Measurements from ENCODE around the gene MICB.
"Not testable (repeated sequence)": the region's sequence is repeated elsewhere in the genome, so short reads cannot be mapped to it uniquely, and the experiment has no call there.

Gene MICB

GRCh38 chr6:31497531-31498476, at the start of gene MICB:
MICB (plus strand) TSS chr6:31498145; CDS start chr6:31498194, 49 bp downstream.
- TF ChIP-seq, protein P1, sequence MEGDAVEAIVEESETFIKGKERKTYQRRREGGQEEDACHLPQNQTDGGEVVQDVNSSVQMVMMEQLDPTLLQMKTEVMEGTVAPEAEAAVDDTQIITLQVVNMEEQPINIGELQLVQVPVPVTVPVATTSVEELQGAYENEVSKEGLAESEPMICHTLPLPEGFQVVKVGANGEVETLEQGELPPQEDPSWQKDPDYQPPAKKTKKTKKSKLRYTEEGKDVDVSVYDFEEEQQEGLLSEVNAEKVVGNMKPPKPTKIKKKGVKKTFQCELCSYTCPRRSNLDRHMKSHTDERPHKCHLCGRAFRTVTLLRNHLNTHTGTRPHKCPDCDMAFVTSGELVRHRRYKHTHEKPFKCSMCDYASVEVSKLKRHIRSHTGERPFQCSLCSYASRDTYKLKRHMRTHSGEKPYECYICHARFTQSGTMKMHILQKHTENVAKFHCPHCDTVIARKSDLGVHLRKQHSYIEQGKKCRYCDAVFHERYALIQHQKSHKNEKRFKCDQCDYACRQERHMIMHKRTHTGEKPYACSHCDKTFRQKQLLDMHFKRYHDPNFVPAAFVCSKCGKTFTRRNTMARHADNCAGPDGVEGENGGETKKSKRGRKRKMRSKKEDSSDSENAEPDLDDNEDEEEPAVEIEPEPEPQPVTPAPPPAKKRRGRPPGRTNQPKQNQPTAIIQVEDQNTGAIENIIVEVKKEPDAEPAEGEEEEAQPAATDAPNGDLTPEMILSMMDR (IDR thresholded peaks at IDR 0.05; ENCODE audit: control insufficient read depth, insufficient read depth, low read depth, low read length, missing control alignments): no peak
- peak within 1 kb of the TSS; percentile 83 for H3K4me3 ChIP-seq (ENCODE audit: control insufficient read depth, low read depth, low read length)
- no peak for DNase-seq (ENCODE audit: low read depth)

- no peak overlapping the region for H3K4me3 ChIP-seq (ENCODE audit: control insufficient read depth, low read depth, low read length)
- no peak for DNase-seq (ENCODE audit: low read depth)
- TF ChIP-seq, protein P1 (IDR thresholded peaks at IDR 0.05; ENCODE audit: control insufficient read depth, insufficient read depth, low read depth, low read length, missing control alignments): no peak
Measured at GRCh38 chr6:31450751-31451150, 47.2 kb upstream of the MICB start.

DNA sequence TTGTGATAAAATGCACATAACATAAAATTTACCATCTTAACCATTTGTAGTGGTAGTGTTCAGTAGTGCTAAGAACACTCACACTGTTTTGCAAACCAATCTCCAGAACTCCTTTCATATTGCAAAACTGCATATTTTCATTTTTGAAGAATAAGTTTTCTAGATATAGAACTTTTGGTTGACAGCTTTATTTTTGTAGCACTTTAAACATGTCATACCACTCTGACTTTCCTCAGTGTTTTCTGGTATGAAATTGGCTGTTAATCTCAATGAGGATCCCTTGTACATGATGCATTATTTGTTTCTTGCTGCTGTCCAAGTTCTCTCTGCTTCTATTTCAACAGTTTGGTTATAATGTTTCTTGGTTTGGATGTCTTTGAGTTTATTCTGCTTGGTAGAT, 45.1 kb upstream of the MICB start:
- TF ChIP-seq, protein P1 (IDR thresholded peaks at IDR 0.05; ENCODE audit: control insufficient read depth, insufficient read depth, low read depth, low read length, missing control alignments): no peak
- DNase-seq (ENCODE audit: low read depth): no peak
- H3K4me3 ChIP-seq (ENCODE audit: control insufficient read depth, low read depth, low read length): no peak overlapping the region

GRCh38 chr6:31453259-31453658, 44.7 kb upstream of the MICB start:
- H3K4me3 ChIP-seq (ENCODE audit: control insufficient read depth, low read depth, low read length): no peak overlapping the region
- TF ChIP-seq, protein P1 (IDR thresholded peaks at IDR 0.05; ENCODE audit: control insufficient read depth, insufficient read depth, low read depth, low read length, missing control alignments): no peak
- no peak for DNase-seq (ENCODE audit: low read depth)

GRCh38 chr6:31459864-31460263, 38.1 kb upstream of the MICB start:
- not testable (repeated sequence) for DNase-seq (ENCODE audit: low read depth); H3K4me3 ChIP-seq (ENCODE audit: control insufficient read depth, low read depth, low read length)

GRCh38 chr6:31460361-31461025, 37.5 kb upstream of the MICB start:
- TF ChIP-seq, protein P1 (IDR thresholded peaks at IDR 0.05; ENCODE audit: control insufficient read depth, insufficient read depth, low read depth, low read length, missing control alignments): no peak

More at GRCh38 chr6:31460361-31461025, 37.5 kb upstream of the MICB start:
- H3K4me3 ChIP-seq (ENCODE audit: control insufficient read depth, low read depth, low read length): no peak overlapping the region
- no peak for DNase-seq (ENCODE audit: low read depth)

All from AG09309 (cell line).